Smooth muscle cell (in vitro differentiated cells): Measurements from ENCODE around the gene PDCD10. TPM values are rescaled to one million over a fixed set of nuclear protein-coding genes. Genes with fewer than 3 reads are reported as not detected.

Experiments
- DNase-seq: peaks from one replicate; lab custom pipeline; 2025; ENCODE audit not compliant: unreplicated experiment; lab: John Stamatoyannopoulos, UW
- H2AFZ ChIP-seq: fragments of 200-600 bp; sonication (generic); 2 replicates; pipeline ENCODE4 v1.6.0; 2016; ENCODE audit warnings: antibody characterized with exemption, low read depth, mild to moderate bottlenecking
- H3F3A ChIP-seq: fragments of 200-600 bp; sonication (generic); 2 replicates; pipeline ENCODE4 v1.6.0; 2017; ENCODE audit warnings: antibody characterized with exemption, low read depth
- H3K27ac ChIP-seq: fragments of 200-600 bp; sonication (generic); 2 replicates; pipeline ENCODE4 v1.5.1; 2016; ENCODE audit warnings: low read depth, mild to moderate bottlenecking
- H3K27me3 ChIP-seq: fragments of 200-600 bp; sonication (generic); 2 replicates; pipeline ENCODE4 v1.6.1; 2016; ENCODE audit warnings: low read depth, mild to moderate bottlenecking
- H3K36me3 ChIP-seq: fragments of 200-600 bp; sonication (generic); 2 replicates; pipeline ENCODE4 v1.5.1; 2016; ENCODE audit warnings: low read depth
- H3K4me1 ChIP-seq: fragments of 200-600 bp; sonication (generic); 2 replicates; pipeline ENCODE4 v1.5.1; 2016; ENCODE audit warnings: low read depth
- H3K4me2 ChIP-seq: fragments of 200-600 bp; sonication (generic); 2 replicates; pipeline ENCODE4 v1.6.0; 2016; ENCODE audit warnings: mild to moderate bottlenecking
- H3K4me3 ChIP-seq: fragments of 200-600 bp; sonication (generic); 2 replicates; pipeline ENCODE4 v1.5.1; 2016; ENCODE audit warnings: mild to moderate bottlenecking
- H3K79me2 ChIP-seq: fragments of 200-600 bp; sonication (generic); 2 replicates; pipeline ENCODE4 v1.6.0; 2016; ENCODE audit warnings: low read depth, mild to moderate bottlenecking
- H3K9ac ChIP-seq: fragments of 200-600 bp; sonication (generic); 2 replicates; pipeline ENCODE4 v1.6.0; 2016; ENCODE audit warnings: low read depth
- H3K9me3 ChIP-seq: fragments of 200-600 bp; sonication (generic); replicated peaks from 2 replicates; pipeline ENCODE4 v1.5.1; 2016; ENCODE audit warnings: low read depth
- H4K20me1 ChIP-seq: fragments of 200-600 bp; sonication (generic); 2 replicates; pipeline ENCODE4 v1.6.0; 2016; ENCODE audit warnings: low read depth
- CTCF ChIP-seq: fragments of 200-600 bp; sonication (generic); IDR thresholded peaks from 2 replicates; pipeline ENCODE4 v1.5.1; 2017; ENCODE audit warnings: borderline replicate concordance, mild to moderate bottlenecking, antibody characterized with exemption; ENCODE audit not compliant: insufficient read depth, poor library complexity, severe bottlenecking
- WGBS: methylation state at CpG from one replicate; pipeline ENCODE4 v1.1.7; 2016; ENCODE audit warnings: low lambda C conversion rate; 5-methylcytosine and 5-hydroxymethylcytosine counted together
- polyA plus RNA-seq: library from polyadenylated mRNA; unstranded; fragments of >200 nt; fragmentation: Nextera tagmentation; extraction: Ambion mirVana; gene quantifications from 2 replicates; pipeline ENCODE4 v1.2.1, GENCODE V29; 2016
- small RNA-seq: library from RNA; depleted of rRNA; stranded (forward); fragments of <200 nt; gene quantifications from one replicate; pipeline ENCODE3, GENCODE V24; 2014
- total RNA-seq: library from RNA; depleted of rRNA; stranded (reverse); fragments of >200 nt; gene quantifications from 2 replicates; pipeline ENCODE4 v1.2.3, GENCODE V29; 2014

Gene PDCD10
- total and polyA plus RNA-seq, 2 experiments from 2014 or later: 47.4 to 75.6 TPM

- WGBS: 70% methylated on average over 1 of the region's 1 CpG
- Histone ChIP-seq H3K79me2 (no peaks in the 10 kb centered on the region), H3F3A (no peaks in the 10 kb centered on the region), H2AFZ (no peak overlapping the region), H3K27ac (no peak overlapping the region), H3K9me3 (no peaks in the 10 kb centered on the region), H3K4me1 (no peaks in the 10 kb centered on the region), H3K4me2 (no peak overlapping the region), H3K36me3 (no peaks in the 10 kb centered on the region), H3K9ac (no peak overlapping the region), H3K4me3 (no peak overlapping the region), H4K20me1 (no peaks in the 10 kb centered on the region), H3K27me3 (no peaks in the 10 kb centered on the region)
- no peak for DNase-seq
- TF ChIP-seq CTCF: no peak
These were observed 90.1 kb downstream of the PDCD10 start for GRCh38 chr3:167644611-167645010.

Small RNA genes lying within 50 kb of the gene (small RNA-seq; reads per million reads assigned to genes)
- not detected for gene HMGN1P8

Other genes starting within 250 kb of the PDCD10 start
- gene WDR49, start 81.0 kb downstream of the PDCD10 start, total RNA-seq: 0.09 TPM in 1 of 2 replicates, not detected in the other
- gene WDR49, start 81.0 kb downstream of the PDCD10 start, polyA plus RNA-seq: 0.14 TPM in 1 of 2 replicates, not detected in the other
- 38.2 and 40.5 TPM in 2 replicates for gene SERPINI1, start 829 bp upstream of the PDCD10 start, total RNA-seq
- gene SERPINI1, start 829 bp upstream of the PDCD10 start, polyA plus RNA-seq: 38.5 and 54.9 TPM in 2 replicates